Fibroblast of the aortic adventitia (primary cell): ENCODE measurements around the gene ACTR6. TPM values are rescaled to one million over a fixed set of nuclear protein-coding genes. Genes with fewer than 3 reads are reported as not detected.
"Not testable (repeated sequence)": the region's sequence is repeated elsewhere in the genome, so short reads cannot be mapped to it uniquely, and the experiment has no call there.

ENCODE experiments used
- DNase-seq: peaks from one replicate; pipeline ENCODE4 v3.0.0-alpha.2; 2010; ENCODE audit warnings: low read depth
- H3K4me3 ChIP-seq: 2 replicates; pipeline ENCODE4 v1.5.1; 2011; ENCODE audit warnings: low read depth, mild to moderate bottlenecking, control low read depth, low read length, moderate library complexity
- total RNA-seq: library from RNA; depleted of rRNA; stranded (reverse); fragments of >200 nt; gene quantifications from 2 replicates; pipeline ENCODE4 v1.2.3, GENCODE V29; 2012; ENCODE audit warnings: low replicate concordance
- TF ChIP-seq, protein P1 (sequence below): IDR thresholded peaks from 2 replicates; pipeline ENCODE4 v1.5.1; 2011; ENCODE audit warnings: mild to moderate bottlenecking, low read length, control low read depth, inconsistent platforms; ENCODE audit not compliant: insufficient read depth

Gene ACTR6
- total RNA-seq, 1 donor, result 30.0 TPM

DNA sequence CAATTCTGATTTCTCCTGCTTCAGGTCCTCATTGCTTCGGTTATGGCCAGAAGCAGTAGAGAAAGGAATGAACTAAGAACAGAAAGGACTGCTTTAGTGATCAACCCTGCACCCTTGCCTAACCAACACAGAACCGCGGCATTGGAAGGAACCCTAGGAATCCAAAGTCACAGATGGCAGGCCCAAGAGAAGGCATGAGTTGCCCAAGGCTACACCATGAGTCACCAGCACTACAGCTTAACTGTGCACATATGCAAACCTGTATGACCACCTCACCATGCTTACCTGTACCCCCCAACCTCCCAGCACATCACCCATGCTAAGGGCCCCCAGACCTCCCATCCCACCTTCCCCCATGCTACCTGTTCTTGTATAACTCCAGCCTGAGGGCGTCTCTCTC, 32.1 kb upstream of the ACTR6 start:
- no peak overlapping the region for H3K4me3 ChIP-seq
- no peak for DNase-seq
- TF ChIP-seq, protein P1, sequence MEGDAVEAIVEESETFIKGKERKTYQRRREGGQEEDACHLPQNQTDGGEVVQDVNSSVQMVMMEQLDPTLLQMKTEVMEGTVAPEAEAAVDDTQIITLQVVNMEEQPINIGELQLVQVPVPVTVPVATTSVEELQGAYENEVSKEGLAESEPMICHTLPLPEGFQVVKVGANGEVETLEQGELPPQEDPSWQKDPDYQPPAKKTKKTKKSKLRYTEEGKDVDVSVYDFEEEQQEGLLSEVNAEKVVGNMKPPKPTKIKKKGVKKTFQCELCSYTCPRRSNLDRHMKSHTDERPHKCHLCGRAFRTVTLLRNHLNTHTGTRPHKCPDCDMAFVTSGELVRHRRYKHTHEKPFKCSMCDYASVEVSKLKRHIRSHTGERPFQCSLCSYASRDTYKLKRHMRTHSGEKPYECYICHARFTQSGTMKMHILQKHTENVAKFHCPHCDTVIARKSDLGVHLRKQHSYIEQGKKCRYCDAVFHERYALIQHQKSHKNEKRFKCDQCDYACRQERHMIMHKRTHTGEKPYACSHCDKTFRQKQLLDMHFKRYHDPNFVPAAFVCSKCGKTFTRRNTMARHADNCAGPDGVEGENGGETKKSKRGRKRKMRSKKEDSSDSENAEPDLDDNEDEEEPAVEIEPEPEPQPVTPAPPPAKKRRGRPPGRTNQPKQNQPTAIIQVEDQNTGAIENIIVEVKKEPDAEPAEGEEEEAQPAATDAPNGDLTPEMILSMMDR, result no peak

DNA sequence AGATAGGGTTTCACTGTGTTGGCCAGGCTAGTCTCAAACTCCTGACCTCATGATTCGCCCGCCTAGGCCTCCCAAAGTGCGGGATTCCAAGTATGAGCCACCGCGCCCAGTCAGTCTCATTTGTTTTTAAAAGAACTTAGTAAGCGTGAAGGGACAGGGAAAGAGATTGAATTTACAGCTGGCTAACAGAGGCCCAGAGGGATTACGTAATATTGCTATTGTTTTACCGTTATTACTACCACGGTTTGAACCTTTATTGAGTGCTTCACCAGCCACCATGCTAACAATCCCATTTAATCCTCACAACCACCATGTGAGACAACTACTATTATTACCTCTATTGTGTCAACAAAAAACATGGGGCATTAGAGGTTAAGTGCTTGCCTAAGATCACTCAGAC, 31.3 kb upstream of the ACTR6 start:
- TF ChIP-seq, protein P1, result no peak
- no peak for DNase-seq
- H3K4me3 ChIP-seq, result no peak overlapping the region

GRCh38 chr12:100170313-100170858, 30.2 kb upstream of the ACTR6 start:
- TF ChIP-seq, protein P1, result no peak
- no peak overlapping the region for H3K4me3 ChIP-seq
- DNase-seq, result no peak

GRCh38 chr12:100171248-100171647, 29.4 kb upstream of the ACTR6 start:
- TF ChIP-seq, protein P1, result no peak
- H3K4me3 ChIP-seq, result no peak overlapping the region
- peak; percentile 10 for DNase-seq

DNA sequence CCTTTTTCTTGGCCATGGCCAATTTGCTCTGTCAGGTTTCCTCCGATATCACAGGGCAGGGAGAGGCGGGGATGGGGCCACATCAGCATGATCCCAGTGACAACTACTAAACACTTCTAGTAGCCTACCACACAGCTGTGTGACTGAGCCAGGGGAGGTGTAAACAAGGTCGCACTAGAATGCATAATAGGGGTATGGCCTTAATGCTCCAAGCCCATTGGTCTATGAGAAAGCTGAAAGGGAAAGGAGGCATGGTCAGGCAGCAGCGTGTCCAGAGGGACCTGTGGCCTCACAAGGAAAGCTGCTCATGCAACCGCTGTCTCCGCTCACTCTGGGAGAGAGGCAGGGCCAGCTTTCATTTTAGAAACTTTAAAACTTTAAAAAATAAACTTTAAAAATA, 27.5 kb upstream of the ACTR6 start:
- no peak for DNase-seq
- TF ChIP-seq, protein P1, result no peak
- H3K4me3 ChIP-seq, result no peak overlapping the region

GRCh38 chr12:100174495-100174894, 26.1 kb upstream of the ACTR6 start:
- no peak for DNase-seq
- H3K4me3 ChIP-seq, result no peak overlapping the region
- TF ChIP-seq, protein P1, result no peak

GRCh38 chr12:100176493-100176892, 24.1 kb upstream of the ACTR6 start:
- DNase-seq, H3K4me3 ChIP-seq: not testable (repeated sequence)
